H7 (cell line): ENCODE results near the gene ABCF2. TPM values are rescaled to one million over a fixed set of nuclear protein-coding genes. Genes with fewer than 3 reads are reported as not detected.

Source experiments
- DNase-seq: peaks from one replicate; pipeline ENCODE4 v3.0.0; 2012
- H3K27me3 ChIP-seq: 2 replicates; pipeline ENCODE4 v1.6.0; 2011; ENCODE audit warnings: mild to moderate bottlenecking, low read length; ENCODE audit not compliant: control insufficient read depth, insufficient read depth
- H3K36me3 ChIP-seq: replicated peaks from 2 replicates; pipeline ENCODE4 v1.5.1; 2011; ENCODE audit warnings: low read length; ENCODE audit not compliant: control insufficient read depth, insufficient read depth
- H3K4me3 ChIP-seq: 2 replicates; pipeline ENCODE4 v1.5.1; 2011; ENCODE audit warnings: low read depth, mild to moderate bottlenecking, control low read depth, low read length, moderate library complexity; ENCODE audit not compliant: insufficient read depth
- total RNA-seq: library from RNA; depleted of rRNA; stranded (reverse); fragments of >200 nt; shearing (Covaris generic); gene quantifications from 2 replicates; pipeline ENCODE4 v1.2.3, GENCODE V29; 2014

The ABCF2 gene
- total RNA-seq, 1 experiment from 2014 or later = 47.3 TPM

GRCh38 chr7:151207315-151207714 is 19.7 kb downstream of the ABCF2 start:
- Histone ChIP-seq H3K36me3 (no peaks in the 10 kb centered on the region), H3K27me3 (no peaks in the 10 kb centered on the region; the same call in 1 of the 2 replicates), H3K4me3 (no peak overlapping the region)
- peak; percentile 30 for DNase-seq

- DNase-seq = no peak
- H3K4me3 ChIP-seq = no peak overlapping the region
- no peaks in the 10 kb centered on the region for H3K36me3 ChIP-seq
- H3K27me3 ChIP-seq = no peaks in the 10 kb centered on the region; the same call in 1 of the 2 replicates
Observed at GRCh38 chr7:151206914-151207313, 20.1 kb downstream of the ABCF2 start.

GRCh38 chr7:151205730-151206129 is 21.3 kb downstream of the ABCF2 start:
- Histone ChIP-seq H3K27me3 (no peaks in the 10 kb centered on the region; the same call in 1 of the 2 replicates), H3K4me3 (no peak overlapping the region), H3K36me3 (no peaks in the 10 kb centered on the region)
- peak; percentile 44 for DNase-seq

- Histone ChIP-seq H3K36me3 (no peaks in the 10 kb centered on the region), H3K4me3 (no peak overlapping the region), H3K27me3 (no peaks in the 10 kb centered on the region; the same call in 1 of the 2 replicates)
- DNase-seq = peak; percentile 66
Observed at GRCh38 chr7:151204383-151205032, 22.5 kb downstream of the ABCF2 start.

GRCh38 chr7:151202836-151203235 is 24.2 kb downstream of the ABCF2 start:
- no peaks in the 10 kb centered on the region for H3K36me3 ChIP-seq
- no peak overlapping the region for H3K4me3 ChIP-seq
- no peaks in the 10 kb centered on the region; the same call in 1 of the 2 replicates for H3K27me3 ChIP-seq
- peak; percentile 32 for DNase-seq

GRCh38 chr7:151201751-151202150 is 25.3 kb downstream of the ABCF2 start:
- Histone ChIP-seq H3K27me3 (no peaks in the 10 kb centered on the region; the same call in 1 of the 2 replicates), H3K4me3 (no peak overlapping the region), H3K36me3 (no peaks in the 10 kb centered on the region)
- DNase-seq = peak; percentile 33

- Histone ChIP-seq H3K4me3 (no peak overlapping the region), H3K27me3 (no peaks in the 10 kb centered on the region; the same call in 1 of the 2 replicates), H3K36me3 (no peaks in the 10 kb centered on the region)
- no peak for DNase-seq
Observed at GRCh38 chr7:151201344-151201743, 25.7 kb downstream of the ABCF2 start.

- DNase-seq = peak; percentile 79
- Histone ChIP-seq H3K27me3 (no peaks in the 10 kb centered on the region; the same call in 1 of the 2 replicates), H3K4me3 (no peak overlapping the region), H3K36me3 (no peaks in the 10 kb centered on the region)
Observed at GRCh38 chr7:151198945-151199848, 27.8 kb downstream of the ABCF2 start.

- no peak for DNase-seq
- H3K4me3 ChIP-seq = no peak overlapping the region
- H3K36me3 ChIP-seq = no peaks in the 10 kb centered on the region
- H3K27me3 ChIP-seq = no peaks in the 10 kb centered on the region; the same call in 1 of the 2 replicates
Observed at GRCh38 chr7:151197932-151198331, 29.1 kb downstream of the ABCF2 start.

GRCh38 chr7:151195616-151196450 is 31.2 kb downstream of the ABCF2 start:
- Histone ChIP-seq H3K27me3 (no peaks in the 10 kb centered on the region; the same call in 1 of the 2 replicates), H3K4me3 (no peak overlapping the region), H3K36me3 (no peaks in the 10 kb centered on the region)
- peak; percentile 85 for DNase-seq

- peaks cover 3% of the 10 kb centered on the region; the same call in 1 of the 2 replicates for H3K27me3 ChIP-seq
- DNase-seq = peak; percentile 43
- no peaks in the 10 kb centered on the region for H3K36me3 ChIP-seq
- no peak overlapping the region for H3K4me3 ChIP-seq
Observed at GRCh38 chr7:151194188-151194587, 32.8 kb downstream of the ABCF2 start.

GRCh38 chr7:151193203-151193978 is 33.6 kb downstream of the ABCF2 start:
- peak; percentile 26 for DNase-seq
- Histone ChIP-seq H3K27me3 (peaks cover 3% of the 10 kb centered on the region; the same call in 1 of the 2 replicates), H3K36me3 (no peaks in the 10 kb centered on the region), H3K4me3 (no peak overlapping the region)

- H3K4me3 ChIP-seq = no peak overlapping the region
- peak; percentile 50 for DNase-seq
- peaks cover 3% of the 10 kb centered on the region; the same call in 1 of the 2 replicates for H3K27me3 ChIP-seq
- H3K36me3 ChIP-seq = no peaks in the 10 kb centered on the region
Observed at GRCh38 chr7:151192002-151192539, 34.9 kb downstream of the ABCF2 start.
